COLO829 (cell line): ENCODE data around the gene ASB2.
A peak's percentile ranks its signal among the peaks of the same experiment; 100 is the strongest.

Experiments
- DNase-seq: peaks from one replicate; pipeline ENCODE4 v3.0.0; 2012; ENCODE audit warnings: low spot score

The ASB2 gene

GRCh38 chr14:93976477-93977057 lies at the start of gene ASB2:
TSS of gene ASB2 (minus strand) at chr14:93976570. CDS start at chr14:93964539, 12,031 bp downstream.
- DNase-seq: peak; percentile 85

- DNase-seq: peak; percentile 51
Measured at GRCh38 chr14:94025720-94026119, 49.4 kb upstream of the ASB2 start.

GRCh38 chr14:94024549-94024948 lies 48.2 kb upstream of the ASB2 start:
- no peak for DNase-seq

GRCh38 chr14:94022532-94023411 lies 46.4 kb upstream of the ASB2 start:
- no peak for DNase-seq

- no peak for DNase-seq
Measured at GRCh38 chr14:94021416-94022157, 45.2 kb upstream of the ASB2 start.

DNA sequence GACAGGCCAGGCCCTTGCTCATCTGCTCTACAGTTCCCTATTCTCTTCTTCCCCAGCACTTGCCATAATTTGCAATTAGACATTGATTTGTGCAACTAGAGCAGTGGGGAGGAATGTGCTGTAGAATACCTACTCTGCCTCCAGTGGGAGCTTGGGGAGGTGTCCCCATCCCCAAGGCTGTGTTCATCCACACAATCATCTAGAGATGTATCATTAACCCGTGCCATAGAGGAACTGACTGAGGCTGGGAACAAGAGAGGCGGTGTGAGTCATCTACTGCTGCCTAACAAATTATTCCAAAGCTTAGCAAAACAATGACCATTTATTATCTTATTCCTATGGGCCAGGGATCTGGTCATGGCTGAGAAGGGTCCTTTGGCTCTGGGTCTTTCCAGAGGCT lies 44.6 kb upstream of the ASB2 start:
- peak; percentile 68 for DNase-seq

DNA sequence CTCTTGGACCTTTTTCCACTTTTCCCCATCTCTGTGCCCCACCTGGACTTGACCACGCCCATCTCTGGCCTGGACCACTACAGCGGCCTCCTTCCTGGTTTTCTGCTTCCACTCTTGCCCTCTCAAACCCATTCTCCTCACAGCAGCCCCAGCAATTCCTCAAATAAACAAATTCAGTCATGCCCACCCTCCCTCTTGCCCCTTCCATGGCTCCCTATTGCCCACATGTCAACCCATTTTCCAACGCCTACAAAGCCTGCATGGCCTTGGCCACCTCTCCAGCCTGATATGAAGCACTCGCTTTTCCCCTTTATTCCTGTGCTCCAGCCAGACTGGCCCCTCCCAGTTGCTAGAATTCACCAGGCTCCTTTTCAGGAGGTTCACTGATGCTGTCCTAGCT lies 43.9 kb upstream of the ASB2 start:
- no peak for DNase-seq

- no peak for DNase-seq
Measured at GRCh38 chr14:94019329-94019728, 43.0 kb upstream of the ASB2 start.

DNA sequence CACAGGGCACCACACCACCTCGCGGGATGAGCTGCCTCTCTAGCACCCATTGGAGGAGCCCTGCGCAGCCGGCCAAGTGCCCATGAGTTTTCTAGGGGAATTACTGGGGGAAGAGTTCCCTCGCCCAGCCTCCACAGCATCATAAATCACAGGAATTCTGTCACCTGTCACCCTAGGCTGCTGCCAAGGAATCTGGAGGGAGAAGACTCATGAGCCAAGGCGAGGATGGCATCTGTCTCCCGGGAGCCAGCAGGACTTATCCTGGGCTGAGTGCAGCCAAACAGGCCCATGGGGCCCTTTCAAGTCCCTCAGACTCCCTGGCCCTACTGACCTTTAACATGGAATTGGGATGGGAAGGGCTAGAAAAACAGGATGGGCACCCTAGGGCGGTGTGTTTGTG lies 41.9 kb upstream of the ASB2 start:
- no peak for DNase-seq

GRCh38 chr14:94016446-94016976 lies 40.1 kb upstream of the ASB2 start:
- DNase-seq: no peak

GRCh38 chr14:94015223-94015622 lies 38.9 kb upstream of the ASB2 start:
- DNase-seq: no peak

DNA sequence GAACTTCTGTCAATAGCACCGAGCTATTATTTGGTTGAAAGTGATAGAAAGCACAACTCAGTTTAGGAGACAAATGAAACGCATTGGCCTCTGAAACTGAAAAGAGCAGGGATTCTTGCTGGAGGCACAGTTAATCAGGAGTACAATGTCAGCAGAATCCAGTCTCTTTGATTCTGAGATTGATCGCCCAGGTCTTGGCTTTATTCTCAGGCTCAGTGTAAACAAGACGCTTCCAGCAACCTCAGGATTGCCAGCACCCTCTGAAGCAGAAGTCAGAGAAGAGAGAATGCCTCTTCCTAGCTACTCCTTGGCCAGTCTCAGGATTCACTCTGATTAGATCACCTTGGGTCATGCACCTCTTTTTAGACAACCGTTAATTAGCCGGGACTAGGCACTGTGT lies 38.0 kb upstream of the ASB2 start:
- DNase-seq: no peak

DNA sequence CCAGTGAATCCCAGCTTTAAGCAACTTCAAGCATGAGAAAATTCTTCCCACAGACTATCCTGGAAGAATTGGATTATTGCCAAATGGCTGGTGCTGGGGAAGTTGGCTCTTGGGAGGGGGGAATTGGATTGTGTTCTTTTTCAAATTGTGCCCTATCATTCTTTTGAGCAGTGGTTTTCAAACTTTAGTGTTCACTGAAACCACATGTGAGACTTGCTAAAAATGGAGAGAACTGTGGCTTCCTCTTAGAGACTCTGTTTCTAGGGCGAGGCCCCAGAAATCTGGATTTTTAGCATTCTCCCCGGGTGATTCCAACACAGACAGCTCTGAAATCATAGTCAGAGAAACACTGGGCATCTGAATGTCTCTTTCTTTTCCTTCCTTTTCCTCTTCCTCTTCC lies 35.4 kb upstream of the ASB2 start:
- DNase-seq: no peak

DNA sequence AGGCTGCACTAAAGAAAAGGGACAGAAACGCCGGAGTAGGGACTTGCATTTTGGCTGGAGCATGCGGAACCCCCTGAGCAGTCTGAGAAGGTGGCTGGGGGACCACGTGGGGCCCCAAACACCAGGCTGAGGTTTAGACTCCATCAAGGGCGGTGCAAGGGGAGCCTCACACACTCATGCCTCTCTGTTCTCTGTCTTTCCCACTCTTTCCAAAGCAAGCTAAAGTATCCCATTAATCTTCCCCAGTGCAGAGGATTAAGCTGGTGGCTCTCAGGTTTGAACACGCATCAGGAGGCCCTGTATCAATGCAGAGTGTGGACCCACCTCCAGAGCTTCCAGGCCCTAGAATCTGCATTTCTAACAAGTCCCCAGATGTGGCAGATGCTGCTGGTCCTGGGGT lies 34.3 kb upstream of the ASB2 start:
- no peak for DNase-seq

GRCh38 chr14:94009767-94010166 lies 33.4 kb upstream of the ASB2 start:
- DNase-seq: peak; percentile 44

DNA sequence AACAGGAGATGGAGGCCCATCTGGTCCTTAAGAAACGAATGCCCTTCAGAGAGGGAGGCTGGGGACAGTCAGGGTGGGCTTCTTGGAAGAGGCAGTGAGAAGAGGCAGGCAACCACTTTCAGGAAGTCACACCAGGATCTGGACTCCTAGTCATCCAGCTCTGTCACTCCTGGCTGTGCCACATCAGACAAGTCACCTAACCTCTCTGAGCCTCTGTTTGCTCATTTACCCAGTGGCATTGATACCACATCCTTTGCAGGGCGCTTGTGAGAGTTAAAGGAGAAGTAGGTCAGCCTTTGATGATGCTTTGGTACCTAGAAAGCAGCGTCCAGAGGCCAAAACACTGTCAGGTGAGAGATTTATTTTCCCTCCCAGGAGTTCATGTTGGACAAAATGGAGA lies 31.9 kb upstream of the ASB2 start:
- DNase-seq: no peak

- DNase-seq: peak; percentile 54
Measured at GRCh38 chr14:94005324-94006073, 29.1 kb upstream of the ASB2 start.

DNA sequence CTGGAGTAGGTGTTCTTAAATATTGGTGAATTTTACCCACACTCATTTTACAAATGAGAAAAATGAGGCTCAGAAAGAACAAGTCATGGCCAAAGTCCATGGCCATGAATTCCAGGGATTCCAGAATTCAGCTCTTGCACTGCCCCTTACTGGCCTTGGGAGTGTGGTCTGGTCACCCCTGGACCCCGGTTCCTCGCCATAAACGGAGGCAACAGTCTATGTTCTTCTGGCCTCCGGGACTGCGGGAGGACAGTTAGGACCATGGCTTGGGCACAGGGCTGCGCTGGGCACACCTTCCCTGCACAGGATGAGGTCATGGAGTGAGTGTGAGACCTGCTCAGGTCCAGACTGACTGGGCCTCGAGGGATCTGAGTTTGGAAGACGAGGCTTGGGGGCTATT lies 27.6 kb upstream of the ASB2 start:
- no peak for DNase-seq

- DNase-seq: no peak
Measured at GRCh38 chr14:94003397-94003796, 27.0 kb upstream of the ASB2 start.

DNA sequence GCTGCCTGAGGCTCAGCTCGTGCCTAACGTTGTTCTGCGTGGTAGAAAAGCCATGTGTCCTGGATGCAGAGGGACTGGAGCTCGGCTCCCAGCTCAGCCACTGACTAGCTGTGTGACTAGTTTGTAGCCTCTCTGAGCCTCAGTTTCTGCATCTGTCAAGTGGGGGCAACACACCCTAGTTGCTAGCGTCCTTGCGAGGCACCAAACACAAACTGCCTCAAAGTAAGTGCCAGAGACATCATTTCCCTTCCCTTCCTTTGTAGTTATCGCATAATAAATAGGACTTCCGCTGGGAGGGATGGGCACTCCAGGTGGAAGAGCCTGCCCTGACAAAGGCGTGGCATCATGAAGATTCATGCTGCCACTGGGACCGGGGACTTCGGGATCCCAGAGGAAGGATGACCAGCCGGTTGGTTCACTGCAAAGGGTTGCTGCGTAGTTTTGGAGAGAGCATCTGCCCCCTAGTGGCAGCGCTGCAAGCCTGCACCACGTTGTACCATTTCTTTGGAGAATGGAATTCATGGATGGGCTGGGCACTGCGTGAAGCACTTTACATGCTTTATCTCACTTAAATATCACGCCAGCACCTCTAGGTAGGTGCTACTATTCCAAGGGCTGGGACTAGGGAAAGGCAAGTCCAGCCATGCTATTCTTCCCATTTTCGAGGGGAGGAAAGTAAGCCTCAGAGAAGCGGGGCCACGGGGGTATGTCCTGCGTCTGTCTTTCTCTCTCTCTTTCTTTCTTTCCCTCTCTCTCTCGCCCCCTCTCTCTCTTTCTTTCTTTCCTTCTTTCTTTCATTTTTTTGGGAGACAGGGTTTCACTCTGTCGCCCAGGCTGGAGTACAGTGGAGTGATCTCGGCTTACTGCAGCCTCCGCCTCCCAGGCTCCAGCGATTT lies 25.4 kb upstream of the ASB2 start:
- peak; percentile 83 for DNase-seq

DNA sequence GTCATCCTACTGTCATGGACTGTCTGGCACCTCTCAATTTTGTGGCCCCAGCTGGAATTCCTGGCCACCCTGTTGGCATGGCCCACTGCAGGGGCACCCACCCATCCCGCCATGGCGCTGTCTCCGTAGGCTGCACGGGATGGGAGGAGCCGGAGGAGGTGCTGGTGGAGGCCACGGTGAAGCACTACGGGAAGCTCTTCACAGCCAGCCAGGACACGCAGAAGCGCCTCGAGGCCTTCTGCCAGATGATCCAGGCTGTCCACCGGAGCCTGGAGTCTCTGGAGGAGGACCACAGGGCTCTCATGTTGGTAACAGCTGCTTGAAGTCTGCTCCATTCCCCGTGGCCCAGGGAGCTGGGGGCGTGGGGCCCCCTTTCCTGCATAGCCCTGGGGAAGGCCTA lies 24.6 kb upstream of the ASB2 start:
- no peak for DNase-seq
